IMR-90 (cell line): Measurements from ENCODE around the gene VPS72. TPM values are rescaled to one million over a fixed set of nuclear protein-coding genes. Genes with fewer than 3 reads are reported as not detected.
A peak's percentile ranks its signal among the peaks of the same experiment; 100 is the strongest.

Experiments used
- ATAC-seq: fragments of 200-7000 bp; cut with Tn5 transposase; 2 replicates; pipeline ENCODE4 v1.9.1; 2020; ENCODE audit warnings: low read depth, mild to moderate bottlenecking, moderate library complexity
- BruUV-seq: library from RNA; stranded (reverse); fragments of 400-500 nt; replicated peaks from 2 replicates; lab custom pipeline; 2021; lab: Mats Ljungman, UMichigan
- CTCF ChIA-PET: fragments of 300-600 bp; formaldehyde crosslinking; extraction: SDS; loops from one replicate; lab custom pipeline; 2021; ENCODE audit warnings: antibody characterized with exemption; lab: Yijun Ruan, JAX
- POLR2A ChIA-PET: fragments of 300-600 bp; sonication (Branson Sonifier 250); formaldehyde crosslinking; loops from one replicate; lab custom pipeline; 2022; ENCODE audit warnings: antibody characterized with exemption; ENCODE audit not compliant: unreplicated experiment; lab: Charles Lee
- DNase-seq: peaks from one replicate; pipeline ENCODE4 v3.0.0; 2013
- H2AFZ ChIP-seq: replicated peaks from 2 replicates; pipeline ENCODE3; 2013; ENCODE audit warnings: low read length, mild to moderate bottlenecking; ENCODE audit not compliant: poor library complexity
- H2AK5ac ChIP-seq: 2 replicates; pipeline ENCODE4 v1.6.1; 2013; ENCODE audit warnings: low read depth, low read length, inconsistent platforms
- H2AK9ac ChIP-seq: replicated peaks from 2 replicates; pipeline ENCODE3; 2013; ENCODE audit warnings: mild to moderate bottlenecking, low read depth, low read length, moderate library complexity; ENCODE audit not compliant: poor library complexity
- H2BK120ac ChIP-seq: 2 replicates; pipeline ENCODE4 v1.6.1; 2013; ENCODE audit warnings: low read depth, low read length, inconsistent platforms
- H2BK15ac ChIP-seq: 3 replicates; pipeline ENCODE4 v1.6.1; 2013; ENCODE audit warnings: low read depth, low read length, inconsistent platforms
- H2BK20ac ChIP-seq: 2 replicates; pipeline ENCODE4 v1.6.1; 2013; ENCODE audit warnings: low read depth, mild to moderate bottlenecking, inconsistent platforms, low read length, moderate library complexity
- H2BK5ac ChIP-seq: 2 replicates; pipeline ENCODE4 v1.6.1; 2013; ENCODE audit warnings: mild to moderate bottlenecking, low read depth, low read length, inconsistent platforms; ENCODE audit not compliant: poor library complexity, severe bottlenecking
- H3K14ac ChIP-seq: replicated peaks from 2 replicates; pipeline ENCODE4 v1.6.1; 2013; ENCODE audit warnings: low read depth, low read length, inconsistent platforms
- H3K18ac ChIP-seq: 2 replicates; pipeline ENCODE4 v1.6.1; 2013; ENCODE audit warnings: low read depth, low read length, control low read depth
- H3K23ac ChIP-seq: 2 replicates; pipeline ENCODE4 v1.6.1; 2013; ENCODE audit warnings: low read depth, low read length, inconsistent platforms
- H3K27ac ChIP-seq: 2 replicates; pipeline ENCODE4 v1.5.1; 2013; ENCODE audit warnings: mild to moderate bottlenecking, control low read depth, low read length; ENCODE audit not compliant: insufficient read depth
- H3K27me3 ChIP-seq: 2 replicates; pipeline ENCODE4 v1.6.1; 2013; ENCODE audit warnings: low read length; ENCODE audit not compliant: control insufficient read depth, insufficient read depth
- H3K36me3 ChIP-seq: 2 replicates; pipeline ENCODE4 v1.6.1; 2013; ENCODE audit warnings: low read length, mixed read lengths; ENCODE audit not compliant: control insufficient read depth, insufficient read depth
- H3K4ac ChIP-seq: 2 replicates; pipeline ENCODE4 v1.6.1; 2013; ENCODE audit warnings: low read depth, low read length, inconsistent platforms
- H3K4me1 ChIP-seq: 2 replicates; pipeline ENCODE4 v1.6.1; 2013; ENCODE audit warnings: low read length, mixed read lengths; ENCODE audit not compliant: control insufficient read depth, insufficient read depth
- H3K4me2 ChIP-seq: 2 replicates; pipeline ENCODE4 v1.6.1; 2013; ENCODE audit warnings: low read depth, mild to moderate bottlenecking, control low read depth, low read length, moderate library complexity
- H3K4me3 ChIP-seq: 2 replicates; pipeline ENCODE4 v1.5.1; 2013; ENCODE audit warnings: low read depth, mild to moderate bottlenecking, control low read depth, low read length, moderate library complexity; ENCODE audit not compliant: insufficient read depth
- H3K56ac ChIP-seq: 2 replicates; pipeline ENCODE4 v1.6.1; 2013; ENCODE audit warnings: low read length, inconsistent platforms; ENCODE audit not compliant: insufficient read depth; ENCODE audit errors: extremely low read depth
- H3K79me1 ChIP-seq, 2 experiments: 2 replicates each; pipeline ENCODE4 v1.6.1; 2013; ENCODE audit warnings: low read length in 2 of 2, inconsistent platforms in 1 of 2, low read depth in 1 of 2
- H3K9ac ChIP-seq: 2 replicates; pipeline ENCODE4 v1.6.1; 2013; ENCODE audit warnings: low read depth, low read length, control low read depth
- H3K9me1 ChIP-seq: 2 replicates; pipeline ENCODE4 v1.6.1; 2013; ENCODE audit warnings: low read length, inconsistent platforms; ENCODE audit not compliant: insufficient read depth
- H3K9me3 ChIP-seq: 2 replicates; pipeline ENCODE4 v1.6.1; 2013; ENCODE audit warnings: low read length; ENCODE audit not compliant: control insufficient read depth, insufficient read depth
- H4K20me1 ChIP-seq: 2 replicates; pipeline ENCODE4 v1.6.1; 2013; ENCODE audit warnings: low read length, inconsistent platforms; ENCODE audit not compliant: insufficient read depth
- H4K5ac ChIP-seq: 2 replicates; pipeline ENCODE4 v1.6.1; 2013; ENCODE audit warnings: mild to moderate bottlenecking, low read depth, low read length, control low read depth
- H4K8ac ChIP-seq, 2 experiments: 2 replicates each; pipeline ENCODE4 v1.6.1; 2013; ENCODE audit warnings: low read depth in 2 of 2, low read length in 2 of 2, control low read depth in 1 of 2, inconsistent platforms in 1 of 2
- H4K91ac ChIP-seq: 2 replicates; pipeline ENCODE4 v1.6.1; 2013; ENCODE audit warnings: low read depth, low read length, inconsistent platforms; ENCODE audit not compliant: insufficient read depth
- CEBPB ChIP-seq: IDR thresholded peaks from 2 replicates; pipeline ENCODE4 v1.6.1; 2012; ENCODE audit warnings: low read depth, low read length, improper control_type of control experiment
- CHD1 ChIP-seq: IDR thresholded peaks from 2 replicates; pipeline ENCODE4 v1.6.1; 2012; ENCODE audit warnings: low read depth, low read length, improper control_type of control experiment
- MXI1 ChIP-seq: IDR thresholded peaks from 2 replicates; pipeline ENCODE4 v1.6.1; 2012; ENCODE audit warnings: low read depth, mild to moderate bottlenecking, low read length, moderate library complexity, borderline replicate concordance
- WGBS, 2 experiments: methylation state at CpG; one replicate each; pipeline versions ENCODE4 v1.1.5 to v1.1.7; 2013; ENCODE audit warnings: missing lambda C conversion rate in 2 of 2; ENCODE audit not compliant: insufficient read length in 1 of 2; ENCODE audit errors: extremely low coverage in 2 of 2; 5-methylcytosine and 5-hydroxymethylcytosine counted together
- dilution Hi-C: fragments of 300-500 bp; cut with HindIII; formaldehyde crosslinking; loops from one replicate; pipeline ENCODE4 v1.14.3; 2018; ENCODE audit warnings: low sequenced_read_pairs; ENCODE audit not compliant: unreplicated experiment
- in situ Hi-C: fragments of 300-500 bp; cut with MboI; formaldehyde crosslinking; loops from 3 replicates; pipeline ENCODE4 v1.14.3; 2019; ENCODE audit warnings: low sequenced_read_pairs, inconsistent platforms, mixed read lengths
- intact Hi-C: fragments of 100-400 bp; cut with micrococcal nuclease; formaldehyde crosslinking; loops from 2 replicates; pipeline ENCODE4 v1.10.0; 2022
- polyA plus RNA-seq, 3 experiments: library from polyadenylated mRNA; depleted of rRNA; stranded (reverse); fragments of >200 nt; gene quantifications; 2 replicates each; pipeline ENCODE4 v1.2.3, GENCODE V29; 2012; ENCODE audit warnings: low replicate concordance in 1 of 3
- total RNA-seq: library from RNA; depleted of rRNA; stranded (reverse); fragments of >200 nt; gene quantifications from 2 replicates; pipeline ENCODE4 v1.2.3, GENCODE V29; 2012

VPS72 gene
- total and polyA plus RNA-seq, 2 of the 4 experiments (the other 2 are of a cell fraction), result 51.3 to 62.3 TPM

DNA sequence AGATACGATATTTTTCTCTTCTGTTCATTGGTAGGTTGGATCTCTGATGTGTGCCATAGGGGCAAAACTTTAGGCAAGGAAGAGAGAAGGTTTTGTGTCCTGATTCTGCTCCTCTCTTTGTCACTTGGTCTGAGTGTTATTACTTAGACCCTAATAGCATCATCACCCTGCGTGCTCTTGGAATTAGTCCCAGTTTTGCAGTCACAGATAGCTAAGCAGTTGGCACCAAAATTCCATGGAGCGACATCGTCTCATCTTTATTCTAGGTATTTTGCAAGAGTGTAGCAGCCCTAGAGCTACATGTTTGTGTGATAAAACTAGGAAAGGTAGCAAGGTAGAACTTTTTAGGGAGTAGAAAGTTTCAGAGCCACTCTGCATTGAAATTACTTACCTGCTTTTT lies 32.1 kb upstream of the VPS72 start:
- no TSS peak for BruUV-seq
- Histone ChIP-seq H2AFZ (no peak overlapping the region), H4K5ac (no peak overlapping the region), H3K4me2 (no peak overlapping the region), H2BK15ac (no peak overlapping the region), H3K36me3 (peaks cover 18% of the 10 kb centered on the region), H3K9me1 (peaks cover 15% of the 10 kb centered on the region), H3K18ac (no peak overlapping the region), H2BK5ac (no peak overlapping the region), H3K56ac (no peak overlapping the region), H3K4me1 (no peaks in the 10 kb centered on the region; the same call in 1 of the 2 replicates), H2BK20ac (no peak overlapping the region), H3K79me1 (peaks cover 13 to 66% of the 10 kb centered on the region in 2 experiments; a peak in 3 of 4 replicates), H2BK120ac (no peak overlapping the region), H2AK5ac (no peak overlapping the region), H4K20me1 (peaks cover 76% of the 10 kb centered on the region), H3K4ac (no peak overlapping the region), H3K23ac (no peak overlapping the region), H2AK9ac (no peak overlapping the region), H3K9me3 (no peaks in the 10 kb centered on the region), H3K4me3 (no peak overlapping the region), H3K27ac (no peak overlapping the region), H4K91ac (no peak overlapping the region), H3K14ac (no peak overlapping the region), H4K8ac (no peak overlapping the region), H3K9ac (no peak overlapping the region), H3K27me3 (no peaks in the 10 kb centered on the region)
- POLR2A ChIA-PET, result no interaction called here
- dilution Hi-C loops, result no loop called here
- peak; percentile 33 for DNase-seq
- peak; percentile 44 for ATAC-seq
- in situ Hi-C loops, result no loop called here
- no CpG with 5 or more reads among the region's 4 CpGs for WGBS, 2 experiments
- CTCF ChIA-PET, result interaction anchor here (0.8 kb wide), 1 partner anchor 119 kb away, joined by 3 read pairs; no protein-coding TSS in a partner anchor
- no peak for TF ChIP-seq CHD1
- peak; percentile 33; the same call in 1 of the 2 replicates for TF ChIP-seq CEBPB
- no peak for TF ChIP-seq MXI1
- intact Hi-C loops, result no loop called here
